ENCODE results near the gene MTMR12.
"Not testable (repeated sequence)": the region's sequence is repeated elsewhere in the genome, so short reads cannot be mapped to it uniquely, and the experiment has no call there.

Gene MTMR12

GRCh38 chr5:32232441-32233219 lies 80.1 kb downstream of the MTMR12 start:
- peak; percentile 45 to 67 for DNase-seq

- no peak for DNase-seq
These were observed 80.8 kb downstream of the MTMR12 start for GRCh38 chr5:32231929-32232328.

- peak in 1 of 2 donors; percentile 56 for DNase-seq
These were observed 81.5 kb downstream of the MTMR12 start for GRCh38 chr5:32231241-32231640.

GRCh38 chr5:32230356-32231099 lies 82.2 kb downstream of the MTMR12 start:
- DNase-seq: peak in 1 of 2 donors; percentile 66

- DNase-seq: no peak
These were observed 83.2 kb downstream of the MTMR12 start for GRCh38 chr5:32229586-32229985.

GRCh38 chr5:32228816-32229215 lies 83.9 kb downstream of the MTMR12 start:
- no peak for DNase-seq

- no peak for DNase-seq
These were observed 87.3 kb downstream of the MTMR12 start for GRCh38 chr5:32225445-32225844.

- no peak for DNase-seq
These were observed 88.6 kb downstream of the MTMR12 start for GRCh38 chr5:32223972-32224609.

GRCh38 chr5:32222723-32223470 lies 89.8 kb downstream of the MTMR12 start:
- DNase-seq: no peak

GRCh38 chr5:32217886-32218396 lies 94.8 kb downstream of the MTMR12 start:
- peak in 1 of 2 donors; percentile 12 for DNase-seq

- DNase-seq: not testable (repeated sequence)
These were observed 98.4 kb downstream of the MTMR12 start for GRCh38 chr5:32214344-32214743.

GRCh38 chr5:32210151-32210550 lies 102.6 kb downstream of the MTMR12 start:
- DNase-seq: no peak

GRCh38 chr5:32208837-32209236 lies 103.9 kb downstream of the MTMR12 start:
- DNase-seq: not testable (repeated sequence)

- no peak for DNase-seq
These were observed 105.4 kb downstream of the MTMR12 start for GRCh38 chr5:32207355-32207634.

GRCh38 chr5:32206509-32207354 lies 106.0 kb downstream of the MTMR12 start:
- DNase-seq: no peak

GRCh38 chr5:32206053-32206452 lies 106.7 kb downstream of the MTMR12 start:
- no peak for DNase-seq

GRCh38 chr5:32202394-32202793 lies 110.3 kb downstream of the MTMR12 start:
- no peak for DNase-seq

- DNase-seq: no peak
These were observed 111.5 kb downstream of the MTMR12 start for GRCh38 chr5:32201122-32201753.

GRCh38 chr5:32197032-32197431 lies 115.7 kb downstream of the MTMR12 start:
- no peak for DNase-seq

- DNase-seq: no peak
These were observed 117.5 kb downstream of the MTMR12 start for GRCh38 chr5:32195265-32195664.

- peak; percentile 24 to 95 for DNase-seq
These were observed 119.1 kb downstream of the MTMR12 start for GRCh38 chr5:32193591-32193990.
